Stimulated activated CD8-positive, alpha-beta memory T cell treated with anti-CD3 and anti-CD28 coated beads, Interleukin-4, amount 100 ng/mL, for 1 hour (primary cell): ENCODE data around the gene GMDS.

Experiments used
- DNase-seq, 2 donors: peaks; one replicate each; pipeline ENCODE4 v3.0.0-alpha.2; 2020; ENCODE audit warnings: low read depth in 2 of 2, low spot score in 1 of 2

Gene GMDS

GRCh38 chr6:1781817-1782184 lies 463.6 kb downstream of the GMDS start:
- DNase-seq = no peak

GRCh38 chr6:1781152-1781816 lies 464.1 kb downstream of the GMDS start:
- no peak for DNase-seq

GRCh38 chr6:1780251-1780867 lies 465.0 kb downstream of the GMDS start:
- DNase-seq = no peak

- DNase-seq = no peak
Measured at GRCh38 chr6:1778686-1779235, 466.6 kb downstream of the GMDS start.

GRCh38 chr6:1777921-1778685 lies 467.3 kb downstream of the GMDS start:
- DNase-seq = no peak

GRCh38 chr6:1775441-1775840 lies 470.0 kb downstream of the GMDS start:
- DNase-seq = no peak

GRCh38 chr6:1774226-1774915 lies 471.0 kb downstream of the GMDS start:
- no peak for DNase-seq

GRCh38 chr6:1773700-1774099 lies 471.7 kb downstream of the GMDS start:
- DNase-seq = no peak

GRCh38 chr6:1770968-1771723 lies 474.3 kb downstream of the GMDS start:
- no peak for DNase-seq

GRCh38 chr6:1770435-1770843 lies 475.0 kb downstream of the GMDS start:
- peak in 1 of 2 donors; percentile 5 for DNase-seq

- DNase-seq = no peak
Measured at GRCh38 chr6:1767481-1768246, 477.7 kb downstream of the GMDS start.

GRCh38 chr6:1766654-1767053 lies 478.8 kb downstream of the GMDS start:
- DNase-seq = no peak

- DNase-seq = no peak
Measured at GRCh38 chr6:1765160-1765903, 480.1 kb downstream of the GMDS start.

GRCh38 chr6:1764397-1764987 lies 480.9 kb downstream of the GMDS start:
- DNase-seq = no peak

- DNase-seq = no peak
Measured at GRCh38 chr6:1763404-1763803, 482.0 kb downstream of the GMDS start.

- no peak for DNase-seq
Measured at GRCh38 chr6:1762203-1762602, 483.2 kb downstream of the GMDS start.

GRCh38 chr6:1761477-1761877 lies 483.9 kb downstream of the GMDS start:
- DNase-seq = no peak

GRCh38 chr6:1760876-1761275 lies 484.5 kb downstream of the GMDS start:
- no peak for DNase-seq

GRCh38 chr6:1759870-1760269 lies 485.5 kb downstream of the GMDS start:
- no peak for DNase-seq
